BJ (cell line): ENCODE data around the gene PODNL1. TPM values are rescaled to one million over a fixed set of nuclear protein-coding genes. Genes with fewer than 3 reads are reported as not detected.
"Not testable (repeated sequence)": the region's sequence is repeated elsewhere in the genome, so short reads cannot be mapped to it uniquely, and the experiment has no call there.

Experiments used
- CTCF ChIA-PET: fragments of 350-600 bp; formaldehyde crosslinking; extraction: SDS; loops from one replicate; lab custom pipeline; 2021; ENCODE audit warnings: antibody characterized with exemption, inconsistent platforms; lab: Yijun Ruan, JAX
- POLR2A ChIA-PET: fragments of 300-600 bp; sonication (Branson Sonifier 250); formaldehyde crosslinking; extraction: SDS; loops from one replicate; lab custom pipeline; 2021; ENCODE audit warnings: antibody characterized with exemption; lab: Charles Lee
- DNase-seq: peaks from one replicate; pipeline ENCODE4 v3.0.0-alpha.2; 2011; ENCODE audit warnings: low read depth
- H3K27me3 ChIP-seq: 2 replicates; pipeline ENCODE4 v1.6.0; 2011; ENCODE audit warnings: low read length; ENCODE audit not compliant: control insufficient read depth, insufficient read depth
- H3K36me3 ChIP-seq: 2 replicates; pipeline ENCODE4 v1.5.1; 2011; ENCODE audit warnings: low read length; ENCODE audit not compliant: control insufficient read depth, insufficient read depth
- H3K4me3 ChIP-seq: 2 replicates; pipeline ENCODE4 v1.5.1; 2011; ENCODE audit warnings: low read depth, mild to moderate bottlenecking, control low read depth, low read length
- CTCF ChIP-seq: IDR thresholded peaks from 2 replicates; pipeline ENCODE4 v1.5.1; 2011; ENCODE audit warnings: low read depth, mild to moderate bottlenecking, control low read depth, inconsistent platforms, low read length, moderate library complexity; ENCODE audit not compliant: insufficient read depth
- polyA plus RNA-seq: library from polyadenylated mRNA; depleted of rRNA; stranded (reverse); fragments of >200 nt; gene quantifications from 2 replicates; pipeline ENCODE4 v1.2.3, GENCODE V29; 2011

PODNL1 gene
- polyA plus RNA-seq, 1 experiment, result 18.6 TPM

- Histone ChIP-seq H3K4me3 (no peak overlapping the region), H3K36me3 (peaks cover 24% of the 10 kb centered on the region), H3K27me3 (no peaks in the 10 kb centered on the region)
- CTCF ChIA-PET, result interaction anchor here (1.4 kb wide), 1 partner anchor 48 kb away, joined by 4 read pairs; no protein-coding TSS in a partner anchor
- POLR2A ChIA-PET, result no interaction called here
- no peak for TF ChIP-seq CTCF
- DNase-seq, result no peak
Measured at GRCh38 chr19:13929340-13929739, 8.9 kb downstream of the PODNL1 start.

- Histone ChIP-seq H3K36me3 (peaks cover 27% of the 10 kb centered on the region), H3K27me3 (no peaks in the 10 kb centered on the region), H3K4me3 (no peak overlapping the region)
- no peak for DNase-seq
- no peak for TF ChIP-seq CTCF
- ChIA-PET CTCF (interaction anchor here (1.4 kb wide), 1 partner anchor 10 kb away, joined by 7 read pairs; no protein-coding TSS in a partner anchor), POLR2A (no interaction called here)
Measured at GRCh38 chr19:13926715-13927114, 11.5 kb downstream of the PODNL1 start.

- CTCF ChIA-PET, result interaction anchor here (0.5 to 1.5 kb wide), 3 partner anchors 8 to 436 kb away, joined by 3 to 7 read pairs (median 4); no protein-coding TSS in a partner anchor
- Histone ChIP-seq H3K27me3 (no peaks in the 10 kb centered on the region), H3K36me3 (peaks cover 28% of the 10 kb centered on the region), H3K4me3 (no peak overlapping the region)
- TF ChIP-seq CTCF, result no peak
- DNase-seq, result no peak
- POLR2A ChIA-PET, result no interaction called here
Measured at GRCh38 chr19:13926010-13926409, 12.2 kb downstream of the PODNL1 start.

GRCh38 chr19:13923194-13923987, 14.8 kb downstream of the PODNL1 start:
- POLR2A ChIA-PET, result no interaction called here
- Histone ChIP-seq H3K36me3 (peaks cover 35% of the 10 kb centered on the region), H3K27me3 (no peaks in the 10 kb centered on the region), H3K4me3 (no peak overlapping the region)
- TF ChIP-seq CTCF, result no peak
- CTCF ChIA-PET, result no interaction called here
- no peak for DNase-seq

GRCh38 chr19:13922118-13922517, 16.1 kb downstream of the PODNL1 start:
- CTCF ChIA-PET, DNase-seq, H3K27me3 ChIP-seq, H3K4me3 ChIP-seq, POLR2A ChIA-PET: not testable (repeated sequence)
- H3K36me3 ChIP-seq, result peaks cover 35% of the 10 kb centered on the region
